PC-3 (cell line): ENCODE data around the gene WNT10A. TPM values are rescaled to one million over a fixed set of nuclear protein-coding genes. Genes with fewer than 3 reads are reported as not detected.

Experiments
- ATAC-seq: fragments of 200-7000 bp; cut with Tn5 transposase; 2 replicates; pipeline ENCODE4 v1.9.1; 2020; ENCODE audit warnings: mild to moderate bottlenecking, moderate library complexity
- BruUV-seq: library from RNA; stranded (reverse); fragments of 400-500 nt; replicated peaks from 2 replicates; lab custom pipeline; 2021; lab: Mats Ljungman, UMichigan
- CTCF ChIA-PET: fragments of 300-600 bp; sonication (Branson Sonifier 250); formaldehyde crosslinking; loops from one replicate; lab custom pipeline; 2022; ENCODE audit warnings: antibody characterized with exemption; lab: Charles Lee
- POLR2A ChIA-PET: fragments of 300-600 bp; sonication (Branson Sonifier 250); formaldehyde crosslinking; loops from one replicate; lab custom pipeline; 2022; ENCODE audit warnings: antibody characterized with exemption; ENCODE audit not compliant: unreplicated experiment; lab: Charles Lee
- DNase-seq: peaks from one replicate; pipeline ENCODE4 v3.0.0-alpha.2; 2015
- H2AFZ ChIP-seq: fragments of 300-600 bp; sonication (generic); 2 replicates; pipeline ENCODE4 v1.6.0; 2016; ENCODE audit warnings: antibody characterized with exemption, low read length
- H3F3A ChIP-seq: fragments of 300-600 bp; sonication (generic); one replicate; pipeline ENCODE4 v1.6.0; 2017; ENCODE audit warnings: antibody characterized with exemption, low read length, control low read depth, mild to moderate bottlenecking; ENCODE audit not compliant: unreplicated experiment
- H3K27ac ChIP-seq: fragments of 300-600 bp; sonication (generic); 2 replicates; pipeline ENCODE4 v1.5.1; 2016; ENCODE audit warnings: mild to moderate bottlenecking, low read length
- H3K27me3 ChIP-seq: fragments of 300-600 bp; sonication (generic); 2 replicates; pipeline ENCODE4 v1.6.1; 2016; ENCODE audit warnings: low read length, mixed read lengths
- H3K36me3 ChIP-seq: fragments of 300-600 bp; sonication (generic); 2 replicates; pipeline ENCODE4 v1.6.1; 2016; ENCODE audit warnings: low read depth, mixed run types, low read length, mixed read lengths
- H3K4me1 ChIP-seq: fragments of 300-600 bp; sonication (generic); 2 replicates; pipeline ENCODE4 v1.5.1; 2016; ENCODE audit warnings: low read length; ENCODE audit not compliant: insufficient read depth
- H3K4me2 ChIP-seq: fragments of 300-600 bp; sonication (generic); 2 replicates; pipeline ENCODE4 v1.6.0; 2016; ENCODE audit warnings: low read length
- H3K4me3 ChIP-seq: fragments of 300-600 bp; sonication (generic); 2 replicates; pipeline ENCODE4 v1.5.1; 2016; ENCODE audit warnings: mild to moderate bottlenecking, low read length, mixed read lengths
- H3K79me2 ChIP-seq: fragments of 300-600 bp; sonication (generic); 2 replicates; pipeline ENCODE4 v1.6.1; 2017; ENCODE audit warnings: low read length, mixed read lengths
- H3K9ac ChIP-seq: fragments of 300-600 bp; sonication (generic); 2 replicates; pipeline ENCODE4 v1.6.0; 2016; ENCODE audit warnings: mild to moderate bottlenecking, low read length
- H3K9me2 ChIP-seq: fragments of 300-600 bp; sonication (generic); replicated peaks from 2 replicates; pipeline ENCODE4 v1.6.1; 2016; ENCODE audit warnings: mixed run types, low read length, mixed read lengths
- H3K9me3 ChIP-seq: fragments of 300-600 bp; sonication (generic); 2 replicates; pipeline ENCODE4 v1.6.1; 2016; ENCODE audit warnings: low read length, mixed read lengths
- H4K20me1 ChIP-seq: fragments of 300-600 bp; sonication (generic); 2 replicates; pipeline ENCODE4 v1.6.1; 2016; ENCODE audit warnings: low read length, mixed read lengths
- CTCF ChIP-seq: fragments of 300-600 bp; sonication (generic); conservative IDR thresholded peaks from 2 replicates; pipeline ENCODE4 v1.5.1; 2017; ENCODE audit warnings: antibody characterized with exemption, low read depth, mild to moderate bottlenecking, low read length
- EZH2 ChIP-seq: fragments of 300-600 bp; sonication (generic); IDR thresholded peaks from one replicate; pipeline ENCODE4 v1.6.1; 2017; ENCODE audit warnings: antibody characterized with exemption, mild to moderate bottlenecking, low read length; ENCODE audit not compliant: unreplicated experiment
- EZH2phosphoT487 ChIP-seq: fragments of 300-600 bp; sonication (generic); IDR thresholded peaks from 2 replicates; pipeline ENCODE4 v1.6.1; 2018; ENCODE audit warnings: mild to moderate bottlenecking, antibody characterized with exemption, low read length, borderline replicate concordance
- intact Hi-C: fragments of 100-400 bp; cut with micrococcal nuclease; formaldehyde crosslinking; loops from 2 replicates; pipeline ENCODE4 v1.9.0; 2023
- total RNA-seq: library from RNA; depleted of rRNA; stranded (reverse); fragments of >200 nt; gene quantifications from 2 replicates; pipeline ENCODE4 v1.2.3, GENCODE V29; 2014

WNT10A gene
- total RNA-seq, 1 experiment from 2014 or later, result 0.40 TPM

- no peaks in the 10 kb centered on the region for H4K20me1 ChIP-seq
- H2AFZ ChIP-seq, result no peak overlapping the region
- POLR2A ChIA-PET, result no interaction called here
- H3F3A ChIP-seq, result no peaks in the 10 kb centered on the region
- DNase-seq, result no peak
- no peak overlapping the region for H3K4me3 ChIP-seq
- no peaks in the 10 kb centered on the region for H3K9me3 ChIP-seq
- TF ChIP-seq EZH2 (no peak), EZH2phosphoT487 (no peak), CTCF (no peak)
- no peak overlapping the region for H3K4me2 ChIP-seq
- H3K27ac ChIP-seq, result no peak overlapping the region
- no peaks in the 10 kb centered on the region for H3K4me1 ChIP-seq
- H3K27me3 ChIP-seq, result no peaks in the 10 kb centered on the region; the same call in 1 of the 2 replicates
- CTCF ChIA-PET, result interaction anchor here (0.5 kb wide), 1 partner anchor 15 kb away, joined by 3 read pairs; no protein-coding TSS in a partner anchor
- H3K36me3 ChIP-seq, result no peaks in the 10 kb centered on the region
- intact Hi-C loops, result no loop called here
- H3K9ac ChIP-seq, result no peak overlapping the region
- no peaks in the 10 kb centered on the region for H3K9me2 ChIP-seq
- ATAC-seq, result no peak
- no peaks in the 10 kb centered on the region for H3K79me2 ChIP-seq
- BruUV-seq, result no TSS peak
Observed at GRCh38 chr2:218872645-218873358, 7.8 kb upstream of the WNT10A start.

GRCh38 chr2:218873359-218874194 lies 7.1 kb upstream of the WNT10A start:
- CTCF ChIA-PET, result no interaction called here
- no peaks in the 10 kb centered on the region for H3K4me1 ChIP-seq

More at GRCh38 chr2:218873359-218874194, 7.1 kb upstream of the WNT10A start:
- POLR2A ChIA-PET, result no interaction called here
- Histone ChIP-seq H3F3A (no peaks in the 10 kb centered on the region), H3K79me2 (no peaks in the 10 kb centered on the region), H3K4me3 (no peak overlapping the region), H4K20me1 (no peaks in the 10 kb centered on the region), H3K4me2 (no peak overlapping the region), H3K27me3 (no peaks in the 10 kb centered on the region; the same call in 1 of the 2 replicates), H3K9me2 (no peaks in the 10 kb centered on the region), H3K36me3 (no peaks in the 10 kb centered on the region), H3K9me3 (no peaks in the 10 kb centered on the region), H3K9ac (no peak overlapping the region), H3K27ac (no peak overlapping the region), H2AFZ (no peak overlapping the region)
- no peak for DNase-seq
- TF ChIP-seq EZH2phosphoT487, result no peak
- TF ChIP-seq CTCF, result no peak
- no peak for TF ChIP-seq EZH2
- BruUV-seq, result no TSS peak
- no peak for ATAC-seq
- intact Hi-C loops, result no loop called here
